Trophoblast cell (in vitro differentiated cells and primary cell): ENCODE measurements around the gene SLCO2B1.

Source experiments
- DNase-seq, 2 donors: peaks; one replicate each; pipeline ENCODE4 v3.0.0-alpha.2; 2016
- H2AFZ ChIP-seq: 2 replicates; pipeline ENCODE4 v1.6.1; 2013; ENCODE audit warnings: low read length, moderate library complexity, mild to moderate bottlenecking; ENCODE audit not compliant: insufficient read depth, poor library complexity
- H2AK5ac ChIP-seq: 2 replicates; pipeline ENCODE4 v1.6.1; 2013; ENCODE audit warnings: mild to moderate bottlenecking, low read length
- H2BK120ac ChIP-seq: 2 replicates; pipeline ENCODE4 v1.6.1; 2013; ENCODE audit warnings: low read length, mild to moderate bottlenecking, moderate library complexity; ENCODE audit not compliant: insufficient read depth, poor library complexity
- H2BK12ac ChIP-seq: 2 replicates; pipeline ENCODE4 v1.6.1; 2013; ENCODE audit warnings: mild to moderate bottlenecking, low read length, moderate library complexity
- H2BK5ac ChIP-seq: 2 replicates; pipeline ENCODE4 v1.6.1; 2013; ENCODE audit warnings: low read length, low read depth, moderate library complexity, mild to moderate bottlenecking; ENCODE audit not compliant: poor library complexity
- H3K14ac ChIP-seq: 2 replicates; pipeline ENCODE4 v1.6.1; 2013; ENCODE audit warnings: mild to moderate bottlenecking, low read length
- H3K18ac ChIP-seq: 2 replicates; pipeline ENCODE4 v1.6.1; 2013; ENCODE audit warnings: mild to moderate bottlenecking, low read length
- H3K23ac ChIP-seq: 2 replicates; pipeline ENCODE4 v1.6.1; 2013; ENCODE audit warnings: low read length
- H3K27ac ChIP-seq: 2 replicates; pipeline ENCODE4 v1.5.1; 2013; ENCODE audit warnings: low read depth, mild to moderate bottlenecking, inconsistent platforms, low read length, moderate library complexity
- H3K27me3 ChIP-seq: 2 replicates; pipeline ENCODE4 v1.6.1; 2013; ENCODE audit warnings: inconsistent platforms, mild to moderate bottlenecking, low read length, moderate library complexity; ENCODE audit not compliant: insufficient read depth
- H3K36me3 ChIP-seq, 2 experiments: 1 replicate in 1 of 2; 2 replicates in 1 of 2; pipeline ENCODE4 v1.6.1; 2013; ENCODE audit warnings: low read length in 2 of 2, mild to moderate bottlenecking in 2 of 2, moderate library complexity in 1 of 2; ENCODE audit not compliant: insufficient read depth in 2 of 2, control insufficient read depth in 1 of 2
- H3K4ac ChIP-seq: 2 replicates; pipeline ENCODE4 v1.6.1; 2013; ENCODE audit warnings: low read depth, mild to moderate bottlenecking, low read length, moderate library complexity
- H3K4me1 ChIP-seq, 2 experiments: 1 replicate in 1 of 2; 2 replicates in 1 of 2; pipeline ENCODE4 v1.6.1; 2013; ENCODE audit warnings: low read length in 2 of 2, mild to moderate bottlenecking in 2 of 2, moderate library complexity in 1 of 2; ENCODE audit not compliant: insufficient read depth in 2 of 2, control insufficient read depth in 1 of 2
- H3K4me2 ChIP-seq: 2 replicates; pipeline ENCODE4 v1.6.1; 2013; ENCODE audit warnings: inconsistent platforms, mild to moderate bottlenecking, low read length, moderate library complexity
- H3K4me3 ChIP-seq: 2 replicates; pipeline ENCODE4 v1.5.1; 2013; ENCODE audit warnings: mild to moderate bottlenecking, low read depth, low read length, inconsistent platforms
- H3K79me1 ChIP-seq: one replicate; pipeline ENCODE4 v1.6.1; 2013; ENCODE audit warnings: low read length
- H3K79me2 ChIP-seq: 2 replicates; pipeline ENCODE4 v1.6.1; 2013; ENCODE audit warnings: low read length, mild to moderate bottlenecking; ENCODE audit not compliant: control insufficient read depth, insufficient read depth, poor library complexity
- H3K9ac ChIP-seq: 2 replicates; pipeline ENCODE4 v1.6.1; 2013; ENCODE audit warnings: mild to moderate bottlenecking, low read length
- H3K9me3 ChIP-seq: 2 replicates; pipeline ENCODE4 v1.6.1; 2013; ENCODE audit warnings: low read depth, mild to moderate bottlenecking, control low read depth, inconsistent platforms, low read length; ENCODE audit not compliant: insufficient read depth
- H4K12ac ChIP-seq: 2 replicates; pipeline ENCODE4 v1.6.1; 2013; ENCODE audit warnings: low read depth, mild to moderate bottlenecking, low read length, moderate library complexity
- H4K8ac ChIP-seq: 2 replicates; pipeline ENCODE4 v1.6.1; 2013; ENCODE audit warnings: low read depth, mild to moderate bottlenecking, low read length, moderate library complexity
- H4K91ac ChIP-seq: one replicate; pipeline ENCODE4 v1.6.1; 2013; ENCODE audit warnings: low read depth, mild to moderate bottlenecking, low read length, moderate library complexity
- WGBS: extraction: QIAGEN DNeasy Blood & Tissue Kit; methylation state at CpG from one replicate; pipeline ENCODE4 v1.1.7; 2013; ENCODE audit warnings: missing lambda C conversion rate; ENCODE audit not compliant: insufficient read length, insufficient coverage; ENCODE audit errors: extremely low coverage; 5-methylcytosine and 5-hydroxymethylcytosine counted together

The SLCO2B1 gene

DNA sequence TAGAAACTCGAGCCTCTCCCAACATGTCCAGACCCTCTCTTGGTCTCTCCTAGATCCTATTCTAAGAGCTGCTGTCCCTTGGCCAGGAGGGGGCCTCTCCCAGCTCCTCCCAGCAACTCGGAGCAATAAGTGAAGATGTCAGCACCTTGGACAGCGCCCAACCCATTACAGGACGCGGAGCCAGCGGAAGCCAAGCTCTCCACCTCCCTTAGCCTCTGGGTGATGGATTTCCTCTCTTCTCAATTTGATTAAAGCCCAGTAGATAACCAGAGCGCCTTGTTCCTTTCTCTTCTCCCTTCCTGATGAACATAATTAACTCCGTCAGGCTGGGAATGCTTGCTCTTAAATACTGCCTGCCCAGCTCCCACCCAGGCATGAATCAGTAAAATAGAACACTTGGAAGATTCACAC, 63.5 kb downstream of the SLCO2B1 start:
- Histone ChIP-seq H3K4me1 (no peaks in the 10 kb centered on the region), H2BK120ac (no peak overlapping the region), H3K79me1 (no peaks in the 10 kb centered on the region), H4K12ac (no peak overlapping the region), H3K27me3 (no peaks in the 10 kb centered on the region), H2BK5ac (no peak overlapping the region), H3K4me3 (no peak overlapping the region), H2AFZ (no peak overlapping the region), H4K8ac (no peak overlapping the region), H3K14ac (no peak overlapping the region), H3K4ac (no peak overlapping the region), H3K9ac (no peak overlapping the region), H3K79me2 (no peaks in the 10 kb centered on the region), H3K18ac (no peak overlapping the region), H3K9me3 (no peaks in the 10 kb centered on the region), H3K4me2 (no peak overlapping the region), H3K23ac (no peak overlapping the region), H3K27ac (no peak overlapping the region), H4K91ac (no peak overlapping the region), H3K36me3 (no peaks in the 10 kb centered on the region), H2AK5ac (no peak overlapping the region), H2BK12ac (no peak overlapping the region)
- no CpG with 5 or more reads among the region's 8 CpGs for WGBS
- peak; percentile 67 to 94 for DNase-seq

DNA sequence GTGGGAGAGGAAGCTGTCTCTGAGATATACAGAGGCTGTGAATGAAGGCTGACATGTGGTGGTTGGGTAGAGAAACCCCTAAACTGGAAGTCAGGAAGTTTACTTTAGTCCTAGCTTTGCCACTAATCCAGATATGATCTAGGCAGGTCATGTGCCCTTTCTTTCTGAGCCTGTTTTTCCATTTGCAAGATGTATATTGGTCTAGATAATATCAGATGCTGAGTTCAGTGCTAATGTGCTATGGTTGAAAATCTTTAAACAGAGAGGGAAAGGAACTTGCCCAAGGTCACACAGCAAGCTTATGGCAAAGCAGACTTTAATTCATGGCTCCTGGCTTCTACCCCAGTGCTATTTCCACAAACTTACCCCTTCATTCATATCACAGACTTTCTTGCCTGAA, 63.9 kb downstream of the SLCO2B1 start:
- Histone ChIP-seq H3K4me2 (no peak overlapping the region), H3K79me1 (no peaks in the 10 kb centered on the region), H2BK5ac (no peak overlapping the region), H4K91ac (no peak overlapping the region), H3K79me2 (no peaks in the 10 kb centered on the region), H3K4ac (no peak overlapping the region), H2AK5ac (no peak overlapping the region), H3K9me3 (no peaks in the 10 kb centered on the region), H4K8ac (no peak overlapping the region), H2BK12ac (no peak overlapping the region), H3K36me3 (no peaks in the 10 kb centered on the region), H4K12ac (no peak overlapping the region), H3K4me3 (no peak overlapping the region), H3K27me3 (no peaks in the 10 kb centered on the region), H2BK120ac (no peak overlapping the region), H3K18ac (no peak overlapping the region), H3K4me1 (no peaks in the 10 kb centered on the region), H3K23ac (no peak overlapping the region), H3K27ac (no peak overlapping the region), H3K9ac (no peak overlapping the region), H2AFZ (no peak overlapping the region), H3K14ac (no peak overlapping the region)
- no peak for DNase-seq

DNA sequence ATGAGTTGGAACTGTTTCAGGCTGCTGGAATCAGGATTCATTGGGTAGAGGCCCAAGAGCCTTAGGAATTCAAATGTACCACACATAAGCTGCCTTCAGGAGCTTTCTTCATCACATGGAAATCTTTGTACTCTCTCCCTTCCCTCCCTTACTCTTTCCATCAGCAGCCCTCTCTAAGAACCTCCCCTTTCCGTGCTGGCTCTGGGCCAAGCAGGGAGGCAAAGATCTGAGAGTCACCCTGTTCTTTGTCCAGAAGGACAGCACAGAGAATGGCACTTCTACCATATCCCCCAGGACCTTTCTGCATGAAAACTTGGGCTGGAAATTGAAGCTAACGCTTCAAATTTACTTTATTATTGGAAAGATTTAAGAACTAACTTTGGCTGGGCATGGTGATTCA, 69.0 kb downstream of the SLCO2B1 start:
- Histone ChIP-seq H3K23ac (no peak overlapping the region), H3K4me1 (no peaks in the 10 kb centered on the region), H2AFZ (no peak overlapping the region), H2BK5ac (no peak overlapping the region), H3K4me3 (no peak overlapping the region), H4K12ac (no peak overlapping the region), H2BK12ac (no peak overlapping the region), H3K9me3 (no peaks in the 10 kb centered on the region), H3K4ac (no peak overlapping the region), H3K27me3 (no peaks in the 10 kb centered on the region), H3K18ac (no peak overlapping the region), H3K9ac (no peak overlapping the region), H4K91ac (no peak overlapping the region), H3K4me2 (no peak overlapping the region), H2BK120ac (no peak overlapping the region), H3K36me3 (no peaks in the 10 kb centered on the region), H4K8ac (no peak overlapping the region), H3K14ac (no peak overlapping the region), H3K79me2 (no peaks in the 10 kb centered on the region), H3K27ac (no peak overlapping the region), H3K79me1 (no peaks in the 10 kb centered on the region), H2AK5ac (no peak overlapping the region)
- no peak for DNase-seq
- no CpG with 5 or more reads among the region's 2 CpGs for WGBS

DNA sequence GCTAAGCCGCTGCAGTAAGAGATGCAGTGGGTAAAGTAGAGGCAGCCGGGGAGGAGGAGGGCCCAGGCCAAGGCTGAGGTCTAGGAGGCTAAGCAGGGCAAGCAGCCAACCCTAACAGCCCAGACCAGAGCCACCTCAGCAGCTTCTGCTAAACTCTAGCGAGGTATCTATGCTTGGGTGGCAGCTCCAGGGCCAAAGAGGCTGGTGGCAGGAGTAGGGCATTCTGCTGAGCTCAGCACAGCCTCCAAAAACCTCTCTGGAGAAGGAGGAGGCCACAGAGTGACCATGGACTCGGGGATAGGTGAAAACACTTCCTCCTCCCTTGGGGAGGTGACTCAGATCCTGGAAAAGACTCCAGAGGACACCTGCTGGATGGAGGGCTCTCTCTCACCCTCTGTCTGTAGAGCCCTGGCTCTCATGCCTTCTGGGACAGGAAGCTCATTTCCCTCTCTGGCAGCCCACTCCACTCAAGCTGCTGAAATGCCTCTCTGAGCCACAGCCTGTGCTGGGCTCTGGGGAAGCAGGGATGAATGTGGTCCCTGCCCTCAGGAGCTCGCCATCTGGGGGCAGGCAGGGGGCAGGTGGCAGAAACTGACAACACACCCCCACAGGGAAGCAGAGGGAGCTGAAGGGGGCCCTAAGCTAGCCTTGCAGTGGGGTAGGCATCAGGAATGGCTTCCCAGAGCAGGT, 73.2 kb downstream of the SLCO2B1 start:
- H2BK12ac ChIP-seq: no peak overlapping the region
- no peak overlapping the region for H3K23ac ChIP-seq
- no peak overlapping the region for H3K27ac ChIP-seq
- H2AK5ac ChIP-seq: no peak overlapping the region
- no peak overlapping the region for H2BK5ac ChIP-seq
- H3K14ac ChIP-seq: no peak overlapping the region
- no peak overlapping the region for H3K18ac ChIP-seq
- no peak overlapping the region for H4K12ac ChIP-seq
- no peak overlapping the region for H4K8ac ChIP-seq
- no peak overlapping the region for H3K4me3 ChIP-seq
- H3K4me2 ChIP-seq: no peak overlapping the region
- H3K36me3 ChIP-seq: no peaks in the 10 kb centered on the region
- WGBS: no CpG with 5 or more reads among the region's 5 CpGs
- H3K9ac ChIP-seq: no peak overlapping the region
- no peaks in the 10 kb centered on the region for H3K9me3 ChIP-seq
- no peaks in the 10 kb centered on the region for H3K79me2 ChIP-seq
- H3K4me1 ChIP-seq: no peaks in the 10 kb centered on the region
- no peaks in the 10 kb centered on the region for H3K27me3 ChIP-seq
- no peak overlapping the region for H4K91ac ChIP-seq
- no peaks in the 10 kb centered on the region for H3K79me1 ChIP-seq
- no peak overlapping the region for H2BK120ac ChIP-seq
- no peak overlapping the region for H2AFZ ChIP-seq
- no peak for DNase-seq
- H3K4ac ChIP-seq: no peak overlapping the region
